OCI-LY1 (cell line): ENCODE data around the gene SMARCC1.
A peak's percentile ranks its signal among the peaks of the same experiment; 100 is the strongest.

ENCODE experiments used
- H2AFZ ChIP-seq: fragments of 200-600 bp; sonication (generic), shearing (Covaris generic); 2 replicates; pipeline ENCODE4 v1.6.0; 2014; ENCODE audit warnings: antibody characterized with exemption, mild to moderate bottlenecking, low read length
- H3F3A ChIP-seq: fragments of 200-600 bp; sonication (generic), shearing (Covaris generic); 2 replicates; pipeline ENCODE4 v1.6.0; 2014; ENCODE audit warnings: mild to moderate bottlenecking, antibody characterized with exemption, low read length, moderate library complexity; ENCODE audit not compliant: insufficient read depth
- H3K27ac ChIP-seq: fragments of 200-600 bp; sonication (generic); 2 replicates; pipeline ENCODE4 v1.5.1; 2014; ENCODE audit warnings: low read length, mixed run types, mild to moderate bottlenecking, low read depth; ENCODE audit not compliant: poor library complexity, severe bottlenecking
- H3K27me3 ChIP-seq: fragments of 200-600 bp; sonication (generic); 2 replicates; pipeline ENCODE4 v1.6.0; 2014; ENCODE audit warnings: antibody characterized with exemption, mild to moderate bottlenecking, low read length, moderate library complexity; ENCODE audit not compliant: insufficient read depth
- H3K36me3 ChIP-seq: fragments of 200-600 bp; sonication (generic); 2 replicates; pipeline ENCODE4 v1.6.1; 2014; ENCODE audit warnings: mild to moderate bottlenecking, antibody characterized with exemption, low read length, moderate library complexity, mixed read lengths; ENCODE audit not compliant: insufficient read depth
- H3K4me1 ChIP-seq: fragments of 200-600 bp; sonication (generic); 2 replicates; pipeline ENCODE4 v1.5.1; 2014; ENCODE audit warnings: mild to moderate bottlenecking, low read length, moderate library complexity; ENCODE audit not compliant: insufficient read depth, severe bottlenecking
- H3K4me2 ChIP-seq: fragments of 200-600 bp; sonication (generic), shearing (Covaris generic); 2 replicates; pipeline ENCODE4 v1.6.1; 2014; ENCODE audit warnings: low read length
- H3K4me3 ChIP-seq: fragments of 200-600 bp; sonication (generic); 2 replicates; pipeline ENCODE4 v1.5.1; 2014; ENCODE audit warnings: low read length, low read depth, mild to moderate bottlenecking, mixed read lengths; ENCODE audit not compliant: poor library complexity, severe bottlenecking
- H3K79me2 ChIP-seq: fragments of 200-600 bp; shearing (Covaris generic); 2 replicates; pipeline ENCODE4 v1.6.1; 2016; ENCODE audit warnings: mixed run types, low read length, mixed read lengths; ENCODE audit not compliant: insufficient read depth
- H3K9ac ChIP-seq: fragments of 200-600 bp; sonication (generic), shearing (Covaris generic); 2 replicates; pipeline ENCODE4 v1.6.1; 2014; ENCODE audit warnings: mild to moderate bottlenecking, low read length, mixed read lengths
- H3K9me2 ChIP-seq: fragments of 200-600 bp; sonication (generic), shearing (Covaris generic); 2 replicates; pipeline ENCODE4 v1.6.1; 2014; ENCODE audit warnings: low read depth, mild to moderate bottlenecking, low read length, mixed read lengths
- H3K9me3 ChIP-seq: fragments of 200-600 bp; shearing (Covaris generic); 2 replicates; pipeline ENCODE4 v1.6.1; 2014; ENCODE audit warnings: low read length, mixed read lengths
- H4K20me1 ChIP-seq: fragments of 200-600 bp; sonication (generic), shearing (Covaris generic); 2 replicates; pipeline ENCODE4 v1.6.0; 2016; ENCODE audit warnings: mild to moderate bottlenecking, low read length; ENCODE audit not compliant: insufficient read depth
- CTCF ChIP-seq: fragments of 200-600 bp; sonication (generic), shearing (Covaris generic); IDR thresholded peaks from 2 replicates; pipeline ENCODE4 v1.5.1; 2017; ENCODE audit warnings: mild to moderate bottlenecking, antibody characterized with exemption, low read length, moderate library complexity, mixed read lengths
- EZH2 ChIP-seq: fragments of 200-600 bp; sonication (generic), shearing (Covaris generic); IDR thresholded peaks from 2 replicates; pipeline ENCODE4 v1.8.0; 2017; ENCODE audit warnings: borderline replicate concordance, mixed run types, mild to moderate bottlenecking, antibody characterized with exemption, low read length, moderate library complexity, mixed read lengths

Gene SMARCC1

GRCh38 chr3:47791193-47791855, 9.6 kb upstream of the SMARCC1 start:
- Histone ChIP-seq H3K4me3 (no peak overlapping the region), H4K20me1 (no peaks in the 10 kb centered on the region), H3K9me2 (no peaks in the 10 kb centered on the region), H3K9ac (no peak overlapping the region), H3K79me2 (no peaks in the 10 kb centered on the region), H3K27me3 (no peaks in the 10 kb centered on the region), H3K4me2 (no peak overlapping the region), H3K27ac (no peak overlapping the region), H3K4me1 (peaks cover 16% of the 10 kb centered on the region), H3K36me3 (no peaks in the 10 kb centered on the region; the same call in 1 of the 2 replicates), H3F3A (no peaks in the 10 kb centered on the region), H2AFZ (no peak overlapping the region), H3K9me3 (peaks cover 4% of the 10 kb centered on the region)
- TF ChIP-seq CTCF (no peak), EZH2 (no peak)

- Histone ChIP-seq H2AFZ (no peak overlapping the region), H4K20me1 (0 out of 2 replicates have a peak, but pooled peaks cover 4% of the 10 kb centered on the region), H3K27me3 (no peaks in the 10 kb centered on the region), H3K9ac (no peak overlapping the region), H3K9me2 (no peaks in the 10 kb centered on the region), H3K4me1 (peaks cover 36% of the 10 kb centered on the region), H3K36me3 (peaks cover 16% of the 10 kb centered on the region), H3K9me3 (no peaks in the 10 kb centered on the region), H3F3A (no peaks in the 10 kb centered on the region), H3K4me2 (0 out of 2 replicates have a peak overlapping the region, but pooled peaks have one; percentile 86), H3K27ac (peak overlapping the region; percentile 89), H3K79me2 (peaks cover 29% of the 10 kb centered on the region), H3K4me3 (no peak overlapping the region)
- TF ChIP-seq CTCF (no peak), EZH2 (no peak)
Measured at GRCh38 chr3:47783673-47784072, 2.0 kb upstream of the SMARCC1 start.

GRCh38 chr3:47782446-47783308, 984 bp upstream of the SMARCC1 start:
- H3K4me2 ChIP-seq = peak overlapping the region; percentile 86
- H3K79me2 ChIP-seq = peaks cover 39% of the 10 kb centered on the region
- TF ChIP-seq EZH2 = no peak
- TF ChIP-seq CTCF = no peak
- H3K9me3 ChIP-seq = no peaks in the 10 kb centered on the region
- no peaks in the 10 kb centered on the region for H3K9me2 ChIP-seq
- 0 out of 2 replicates have a peak overlapping the region, but pooled peaks have one; percentile 63 for H2AFZ ChIP-seq
- peak overlapping the region; percentile 95 for H3K9ac ChIP-seq
- H3K4me3 ChIP-seq = peak overlapping the region; percentile 97
- peaks cover 41% of the 10 kb centered on the region for H3K4me1 ChIP-seq
- H3F3A ChIP-seq = no peaks in the 10 kb centered on the region
- H3K36me3 ChIP-seq = peaks cover 22% of the 10 kb centered on the region
- H4K20me1 ChIP-seq = 0 out of 2 replicates have a peak, but pooled peaks cover 4% of the 10 kb centered on the region
- H3K27me3 ChIP-seq = no peaks in the 10 kb centered on the region
- H3K27ac ChIP-seq = peak overlapping the region; percentile 89
